Measurements from ENCODE around the gene INTS2.
"Not testable (repeated sequence)": the region's sequence is repeated elsewhere in the genome, so short reads cannot be mapped to it uniquely, and the experiment has no call there.

The INTS2 gene

DNA sequence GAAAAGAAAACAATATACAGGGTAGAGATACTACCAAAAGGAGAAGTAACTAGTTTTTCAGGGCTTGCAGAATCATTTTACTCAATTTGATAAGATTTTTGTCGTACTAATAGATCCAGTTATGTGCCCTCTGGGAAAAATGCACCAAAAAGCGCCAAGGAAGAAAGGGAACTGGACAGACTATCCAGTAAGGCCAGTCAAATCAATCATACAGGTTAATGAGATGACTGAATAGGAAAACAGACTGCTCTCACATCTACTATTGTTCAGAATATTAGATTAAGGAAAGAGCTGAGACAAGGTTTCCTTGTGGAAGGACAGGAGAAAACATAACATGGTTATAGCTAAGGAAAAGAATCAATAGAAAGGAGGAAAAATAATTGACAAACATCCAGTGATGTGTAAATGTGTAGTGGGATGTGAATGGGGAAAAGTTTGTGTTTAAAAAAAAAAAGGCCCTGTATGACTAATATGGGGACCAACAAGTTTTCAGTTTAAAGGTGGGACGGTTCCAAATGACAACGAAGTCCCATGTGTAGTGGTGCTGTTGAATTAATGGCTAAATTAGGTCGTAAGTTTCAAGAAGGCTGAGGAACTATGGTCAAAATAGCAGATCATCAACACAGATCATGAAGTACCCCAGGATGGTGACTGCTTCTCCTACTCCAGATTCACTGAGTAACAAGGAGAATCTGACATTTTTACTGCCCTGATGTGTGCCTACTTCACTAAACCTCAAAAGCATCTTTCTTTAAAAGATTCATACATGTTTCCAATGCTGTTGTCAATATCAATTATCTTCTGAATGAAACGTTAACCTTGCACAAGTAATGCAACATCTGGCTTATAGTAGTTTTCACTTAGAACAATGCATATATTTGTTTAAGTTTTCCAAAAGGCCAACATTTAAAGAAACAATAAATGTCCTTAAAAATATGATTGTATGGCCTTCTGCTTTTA lies 105.2 kb downstream of the INTS2 start:
- DNase-seq (ENCODE audit: low read depth, low spot score): no peak

DNA sequence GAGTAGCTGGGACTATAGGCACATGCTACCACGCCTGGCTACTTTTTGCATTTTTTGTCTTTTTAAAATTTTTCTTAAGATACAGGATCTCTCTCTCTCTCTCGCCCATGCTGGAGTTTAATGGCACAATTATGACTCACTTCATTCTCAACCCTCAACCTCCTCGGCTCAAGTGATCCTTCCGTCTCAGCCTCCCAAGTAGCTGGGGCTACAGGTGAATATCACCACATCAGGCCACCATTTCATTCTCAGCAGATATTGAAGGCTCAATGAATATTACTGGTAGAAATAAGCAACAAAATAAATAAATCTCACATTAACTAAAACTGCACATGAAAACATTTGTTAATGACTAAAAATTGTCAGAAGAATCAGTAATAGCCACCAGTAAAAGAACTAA lies 106.1 kb downstream of the INTS2 start:
- no peak for DNase-seq (ENCODE audit: low read depth, low spot score)

DNA sequence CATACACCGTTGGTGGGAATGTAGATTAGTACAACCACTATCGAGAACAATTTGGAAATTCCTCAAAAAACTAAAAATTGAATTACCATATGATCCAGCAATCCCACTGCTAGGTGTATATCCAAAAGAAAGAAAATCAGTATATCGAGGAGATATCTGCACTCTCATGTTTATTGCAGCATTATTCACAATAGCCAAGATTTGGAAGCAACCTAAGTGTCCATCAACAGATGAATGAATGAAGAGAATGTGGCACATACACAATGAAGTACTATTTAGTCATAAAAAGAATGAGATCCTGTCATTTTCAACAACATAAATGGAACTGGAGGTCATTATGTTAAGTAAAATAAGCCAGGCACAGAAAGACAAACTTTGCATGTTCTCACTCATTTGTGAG lies 108.5 kb downstream of the INTS2 start:
- DNase-seq (ENCODE audit: low read depth, low spot score): not testable (repeated sequence)

DNA sequence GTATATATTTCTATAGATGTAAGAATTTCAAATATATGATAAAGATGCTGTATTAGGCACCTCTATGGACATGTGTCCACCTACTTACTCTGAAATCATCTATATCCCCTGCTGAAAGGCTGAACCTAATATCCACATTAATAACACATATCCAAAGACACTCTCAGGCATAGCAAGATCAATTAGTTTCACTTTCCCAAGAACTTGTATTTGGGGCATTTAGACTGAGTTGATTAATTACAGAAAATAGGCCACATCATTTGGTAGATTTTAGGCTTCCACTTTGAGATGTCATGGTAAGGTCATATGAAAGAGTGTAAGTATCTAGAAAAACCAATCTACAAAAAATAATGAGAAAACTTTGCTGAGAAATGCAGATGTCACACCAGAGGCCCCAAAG lies 109.6 kb downstream of the INTS2 start:
- DNase-seq (ENCODE audit: low read depth, low spot score): no peak

GRCh38 chr17:61817452-61817851 lies 110.3 kb downstream of the INTS2 start:
- no peak for DNase-seq (ENCODE audit: low read depth, low spot score)

GRCh38 chr17:61816538-61816937 lies 111.2 kb downstream of the INTS2 start:
- DNase-seq (ENCODE audit: low read depth, low spot score): no peak

GRCh38 chr17:61815863-61816503 lies 111.8 kb downstream of the INTS2 start:
- no peak for DNase-seq (ENCODE audit: low read depth, low spot score)
